HG02610 (cell line): ENCODE results near the gene NUAK1.

Experiments
- ATAC-seq: cut with Tn5 transposase; IDR thresholded peaks from one replicate; pipeline ENCODE4 v1.9.1; 2021; ENCODE audit warnings: mild to moderate bottlenecking, moderate library complexity; ENCODE audit not compliant: unreplicated experiment

NUAK1 gene

DNA sequence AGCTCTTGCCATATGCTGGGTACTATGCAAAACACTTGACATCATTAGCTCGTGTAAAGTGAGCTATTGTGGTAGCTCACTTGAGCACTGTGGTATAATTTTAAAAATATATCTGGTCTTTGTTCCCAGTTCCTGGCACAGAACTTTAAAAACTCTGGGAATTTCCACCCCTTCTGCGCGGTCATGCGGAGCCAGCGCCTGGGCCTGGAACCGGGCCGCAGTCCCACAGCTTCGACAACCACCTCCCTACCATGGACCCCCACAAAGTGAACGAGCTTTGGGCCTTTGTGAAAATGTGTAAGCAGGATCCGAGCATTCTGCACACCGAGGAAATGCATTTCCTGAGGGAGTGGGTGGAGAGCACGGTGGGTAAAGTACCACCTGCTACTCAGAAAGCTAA lies 123.1 kb downstream of the NUAK1 start:
- no peak for ATAC-seq

DNA sequence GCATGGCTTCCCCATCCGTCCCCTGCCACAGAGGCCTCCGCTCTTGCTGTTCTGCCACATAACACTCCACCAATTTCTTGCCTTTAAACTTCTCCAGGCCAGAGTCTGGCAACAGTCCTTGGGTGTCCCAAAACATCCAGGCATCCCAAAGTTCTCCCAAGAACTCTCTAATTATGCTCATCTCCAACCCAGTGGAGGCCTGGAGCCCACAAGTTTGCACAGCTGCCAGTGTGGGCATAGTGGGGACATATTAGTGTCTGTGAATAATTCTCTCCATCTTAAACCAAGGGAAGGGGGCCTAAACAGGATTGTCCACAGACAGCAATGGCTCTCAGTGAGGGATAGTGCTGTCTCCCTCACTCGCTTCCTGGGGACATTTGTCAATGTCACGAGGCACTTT lies 124.8 kb downstream of the NUAK1 start:
- no peak for ATAC-seq
